ENCODE results near the gene SLC12A8. TPM values are rescaled to one million over a fixed set of nuclear protein-coding genes. Genes with fewer than 3 reads are reported as not detected.

SLC12A8 gene
- total RNA-seq, 1 experiment from 2014 or later, result 30.7 TPM

GRCh38 chr3:125062904-125063618, 149.5 kb downstream of the SLC12A8 start:
- Histone ChIP-seq H3K27ac (peak overlapping the region; percentile 65), H2AFZ (no peak overlapping the region), H3K4me2 (peak overlapping the region; percentile 65), H3K27me3 (ENCODE audit: insufficient read depth, low read depth) (no peaks in the 10 kb centered on the region), H3K9me2 (ENCODE audit: insufficient read depth) (no peaks in the 10 kb centered on the region), H3K36me3 (ENCODE audit: low read depth) (no peaks in the 10 kb centered on the region), H3K79me2 (ENCODE audit: low read depth) (no peaks in the 10 kb centered on the region), H4K20me1 (ENCODE audit: insufficient read depth) (no peaks in the 10 kb centered on the region), H3F3A (ENCODE audit: insufficient read depth, low read depth) (peaks cover 34% of the 10 kb centered on the region), H3K9me3 (ENCODE audit: insufficient read depth, low read depth) (no peaks in the 10 kb centered on the region), H3K4me3 (peak overlapping the region; percentile 8; the same call in 1 of the 2 replicates), H3K4me1 (replicated peaks; ENCODE audit: insufficient read depth) (peaks cover 63% of the 10 kb centered on the region)
- DNase-seq, result peak; percentile 95 to 99
- TF ChIP-seq EZH2 (IDR thresholded peaks at IDR 0.05; ENCODE audit: low read depth) (no peak), CTCF (conservative IDR thresholded peaks at IDR 0.05) (no peak)
- POLR2A ChIA-PET (ENCODE audit: unreplicated experiment), result interaction anchor here (0.5 to 1.2 kb wide), 12 partner anchors 11 to 531 kb away, joined by 3 to 20 read pairs (median 4); partner anchors contain the start of gene ZNF148
- intact Hi-C loops (cut with micrococcal nuclease; ENCODE audit: unreplicated experiment), result loop anchor here (1.0 to 10.0 kb wide), 8 partner anchors 16 to 312 kb away; partner anchors contain the start of genes SLC12A8 and ZNF148
- CTCF ChIA-PET, result no interaction called here
- BruUV-seq (replicated peaks), result no TSS peak

- no peak for DNase-seq
- Histone ChIP-seq H3K27ac (no peak overlapping the region), H3K9me2 (ENCODE audit: insufficient read depth) (no peaks in the 10 kb centered on the region), H3K9me3 (ENCODE audit: insufficient read depth, low read depth) (no peaks in the 10 kb centered on the region), H2AFZ (no peak overlapping the region), H3K4me2 (peak overlapping the region; percentile 65; the same call in 1 of the 2 replicates), H3K4me1 (replicated peaks; ENCODE audit: insufficient read depth) (peaks cover 66% of the 10 kb centered on the region), H3K79me2 (ENCODE audit: low read depth) (no peaks in the 10 kb centered on the region), H3K27me3 (ENCODE audit: insufficient read depth, low read depth) (no peaks in the 10 kb centered on the region), H3K4me3 (no peak overlapping the region), H3F3A (ENCODE audit: insufficient read depth, low read depth) (peaks cover 39% of the 10 kb centered on the region), H4K20me1 (ENCODE audit: insufficient read depth) (no peaks in the 10 kb centered on the region), H3K36me3 (ENCODE audit: low read depth) (no peaks in the 10 kb centered on the region)
- ChIA-PET CTCF (no interaction called here), POLR2A (ENCODE audit: unreplicated experiment) (interaction anchor here (0.7 kb wide), 1 partner anchor 171 kb away, joined by 6 read pairs; no protein-coding TSS in a partner anchor)
- BruUV-seq (replicated peaks), result no TSS peak
- TF ChIP-seq EZH2 (IDR thresholded peaks at IDR 0.05; ENCODE audit: low read depth) (no peak), CTCF (conservative IDR thresholded peaks at IDR 0.05) (no peak)
- intact Hi-C loops (cut with micrococcal nuclease; ENCODE audit: unreplicated experiment), result loop anchor here (5.0 to 10.0 kb wide), 5 partner anchors 64 to 313 kb away; partner anchors contain the start of genes SLC12A8 and ZNF148
These were observed 150.9 kb downstream of the SLC12A8 start for GRCh38 chr3:125061646-125062045.

- TF ChIP-seq CTCF (conservative IDR thresholded peaks at IDR 0.05), result no peak
- no peak for TF ChIP-seq EZH2 (IDR thresholded peaks at IDR 0.05; ENCODE audit: low read depth)
- Histone ChIP-seq H3K4me1 (replicated peaks; ENCODE audit: insufficient read depth) (peaks cover 66% of the 10 kb centered on the region), H3K79me2 (ENCODE audit: low read depth) (no peaks in the 10 kb centered on the region), H3K4me2 (no peak overlapping the region), H3K36me3 (ENCODE audit: low read depth) (no peaks in the 10 kb centered on the region), H3K27me3 (ENCODE audit: insufficient read depth, low read depth) (no peaks in the 10 kb centered on the region), H3K4me3 (no peak overlapping the region), H4K20me1 (ENCODE audit: insufficient read depth) (no peaks in the 10 kb centered on the region), H3K9me3 (ENCODE audit: insufficient read depth, low read depth) (no peaks in the 10 kb centered on the region), H2AFZ (no peak overlapping the region), H3F3A (ENCODE audit: insufficient read depth, low read depth) (peaks cover 42% of the 10 kb centered on the region), H3K9me2 (ENCODE audit: insufficient read depth) (no peaks in the 10 kb centered on the region), H3K27ac (no peak overlapping the region)
- ChIA-PET CTCF (no interaction called here), POLR2A (ENCODE audit: unreplicated experiment) (no interaction called here)
- intact Hi-C loops (cut with micrococcal nuclease; ENCODE audit: unreplicated experiment), result loop anchor here (5.0 to 10.0 kb wide), 5 partner anchors 64 to 314 kb away; partner anchors contain the start of genes SLC12A8 and ZNF148
- BruUV-seq (replicated peaks), result no TSS peak
- no peak for DNase-seq
These were observed 151.4 kb downstream of the SLC12A8 start for GRCh38 chr3:125061170-125061569.

All from PC-9 (cell line).